22Rv1 (cell line): ENCODE measurements around the gene FN1.

Source experiments
- ZFX ChIP-seq: fragments of 450-650 bp; IDR thresholded peaks from 2 replicates; pipeline ENCODE4 v1.6.1; 2017; ENCODE audit warnings: antibody characterized with exemption, borderline replicate concordance
- TF ChIP-seq, protein P1 (sequence below): fragments of 450-650 bp; IDR thresholded peaks from 2 replicates; pipeline ENCODE4 v1.5.1; 2017; ENCODE audit warnings: mild to moderate bottlenecking

DNA sequence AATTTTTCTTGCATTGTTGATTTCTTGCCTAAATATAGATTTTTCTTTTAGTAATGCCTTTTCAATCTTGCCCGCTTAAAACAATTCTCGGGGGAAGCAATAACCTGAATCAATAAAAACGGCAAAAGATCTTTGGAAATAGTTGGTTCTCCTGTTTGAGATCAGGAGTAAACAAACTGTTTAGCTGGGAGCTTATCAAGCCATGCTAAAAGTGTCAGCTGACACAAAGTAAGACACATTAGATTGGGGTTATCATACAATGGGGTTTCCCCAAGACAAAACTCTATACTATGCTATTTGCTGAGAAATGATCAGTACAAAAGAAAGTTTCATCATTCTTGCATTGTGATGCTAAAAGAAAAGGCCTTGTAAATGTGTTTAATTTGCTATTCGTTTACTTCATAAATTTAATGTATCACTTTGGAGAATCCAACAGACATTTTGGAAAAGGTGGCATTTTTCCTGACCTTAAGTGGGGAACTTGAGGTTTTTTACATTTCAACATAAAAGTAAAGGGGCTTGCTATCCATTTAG, 77.5 kb downstream of the FN1 start:
- TF ChIP-seq, protein P1, sequence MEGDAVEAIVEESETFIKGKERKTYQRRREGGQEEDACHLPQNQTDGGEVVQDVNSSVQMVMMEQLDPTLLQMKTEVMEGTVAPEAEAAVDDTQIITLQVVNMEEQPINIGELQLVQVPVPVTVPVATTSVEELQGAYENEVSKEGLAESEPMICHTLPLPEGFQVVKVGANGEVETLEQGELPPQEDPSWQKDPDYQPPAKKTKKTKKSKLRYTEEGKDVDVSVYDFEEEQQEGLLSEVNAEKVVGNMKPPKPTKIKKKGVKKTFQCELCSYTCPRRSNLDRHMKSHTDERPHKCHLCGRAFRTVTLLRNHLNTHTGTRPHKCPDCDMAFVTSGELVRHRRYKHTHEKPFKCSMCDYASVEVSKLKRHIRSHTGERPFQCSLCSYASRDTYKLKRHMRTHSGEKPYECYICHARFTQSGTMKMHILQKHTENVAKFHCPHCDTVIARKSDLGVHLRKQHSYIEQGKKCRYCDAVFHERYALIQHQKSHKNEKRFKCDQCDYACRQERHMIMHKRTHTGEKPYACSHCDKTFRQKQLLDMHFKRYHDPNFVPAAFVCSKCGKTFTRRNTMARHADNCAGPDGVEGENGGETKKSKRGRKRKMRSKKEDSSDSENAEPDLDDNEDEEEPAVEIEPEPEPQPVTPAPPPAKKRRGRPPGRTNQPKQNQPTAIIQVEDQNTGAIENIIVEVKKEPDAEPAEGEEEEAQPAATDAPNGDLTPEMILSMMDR: no peak
- no peak for TF ChIP-seq ZFX
